Smooth muscle cell of the brain vasculature (primary cell): Measurements from ENCODE around the gene ACTL10.

Source experiments
- DNase-seq: peaks from one replicate; pipeline ENCODE4 v3.0.0-alpha.2; 2012; ENCODE audit warnings: low read depth, low spot score

ACTL10 gene

DNA sequence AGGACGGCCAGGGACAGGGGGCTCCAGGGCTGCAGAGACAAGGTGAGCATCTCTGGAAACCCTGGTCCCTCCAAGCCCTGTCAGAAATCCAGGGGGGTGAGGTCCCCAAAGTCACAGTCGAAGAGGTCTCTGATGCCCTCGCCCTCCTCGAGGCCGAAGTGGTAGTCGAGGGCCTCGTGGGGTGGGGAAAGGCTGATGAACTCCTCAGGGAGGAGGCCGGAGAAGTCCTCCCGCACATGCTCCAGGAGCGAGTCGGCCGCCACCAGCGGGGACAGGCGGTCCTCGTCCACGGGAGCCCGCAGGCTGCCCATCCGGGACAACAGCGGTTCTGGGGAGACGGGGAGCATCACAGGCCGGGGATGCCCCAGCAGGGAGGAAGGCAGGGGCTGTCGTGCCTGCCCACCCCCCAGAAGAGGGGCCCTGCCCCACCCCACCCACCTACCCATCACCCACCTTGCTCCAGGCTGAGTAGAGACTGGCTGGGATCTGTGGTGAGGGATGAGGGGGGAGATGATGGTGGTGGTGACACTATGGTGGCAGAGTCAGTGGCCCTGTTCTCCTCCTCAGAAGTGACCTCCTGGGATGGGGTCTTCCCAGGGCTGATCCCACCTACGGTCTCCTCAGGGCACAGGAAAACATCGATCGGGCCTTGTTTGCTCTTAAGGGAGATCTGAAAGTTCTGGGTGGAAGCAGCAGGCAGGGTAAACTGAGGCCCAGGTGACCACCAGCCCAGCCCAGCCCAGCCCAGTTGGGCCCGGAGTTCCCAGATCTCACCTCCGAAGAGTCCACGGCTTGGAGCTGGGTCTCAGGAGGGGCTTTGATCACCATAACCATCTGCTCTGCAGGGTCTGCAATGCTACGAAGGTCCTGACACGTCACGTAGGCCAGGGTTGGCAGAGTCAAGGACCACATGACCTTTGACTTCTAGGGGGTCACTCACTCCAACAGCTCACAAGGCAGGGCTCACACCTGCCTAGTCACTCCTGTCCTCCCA, 10.2 kb downstream of the ACTL10 start:
- no peak for DNase-seq

DNA sequence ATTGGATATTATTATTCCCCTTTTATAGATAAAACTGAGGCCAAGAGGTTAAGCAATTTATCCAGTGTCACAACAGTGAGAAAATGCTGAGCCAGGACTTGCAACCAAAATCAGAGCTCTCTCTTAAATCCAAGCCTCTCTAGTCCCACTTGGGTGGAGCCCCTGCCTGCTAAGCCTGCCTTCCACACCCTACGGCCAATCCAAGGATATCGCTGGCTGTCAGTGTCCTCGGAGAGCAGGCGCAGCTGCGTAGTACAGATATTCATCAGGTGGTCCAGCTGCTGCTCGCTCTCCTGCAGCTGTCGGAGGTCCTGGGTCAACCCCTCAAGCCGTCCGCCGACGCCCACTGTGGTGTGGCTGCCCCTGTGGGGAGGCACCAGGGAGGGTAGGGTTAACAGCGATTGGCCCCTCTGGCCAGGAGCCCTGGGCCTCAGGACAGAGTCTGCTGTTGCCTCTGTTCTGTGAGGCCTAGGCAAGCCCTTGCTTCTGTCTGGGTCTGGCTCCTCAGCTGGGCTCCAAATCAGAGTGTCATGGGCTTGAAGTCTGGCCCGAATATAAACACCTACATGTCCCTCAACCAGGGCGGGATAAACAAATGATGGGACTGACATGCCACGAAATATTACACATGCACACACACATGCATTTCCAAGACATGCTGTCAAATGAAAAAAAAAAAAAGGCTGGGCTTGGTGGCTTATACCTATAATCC, 11.4 kb downstream of the ACTL10 start:
- DNase-seq, result no peak

DNA sequence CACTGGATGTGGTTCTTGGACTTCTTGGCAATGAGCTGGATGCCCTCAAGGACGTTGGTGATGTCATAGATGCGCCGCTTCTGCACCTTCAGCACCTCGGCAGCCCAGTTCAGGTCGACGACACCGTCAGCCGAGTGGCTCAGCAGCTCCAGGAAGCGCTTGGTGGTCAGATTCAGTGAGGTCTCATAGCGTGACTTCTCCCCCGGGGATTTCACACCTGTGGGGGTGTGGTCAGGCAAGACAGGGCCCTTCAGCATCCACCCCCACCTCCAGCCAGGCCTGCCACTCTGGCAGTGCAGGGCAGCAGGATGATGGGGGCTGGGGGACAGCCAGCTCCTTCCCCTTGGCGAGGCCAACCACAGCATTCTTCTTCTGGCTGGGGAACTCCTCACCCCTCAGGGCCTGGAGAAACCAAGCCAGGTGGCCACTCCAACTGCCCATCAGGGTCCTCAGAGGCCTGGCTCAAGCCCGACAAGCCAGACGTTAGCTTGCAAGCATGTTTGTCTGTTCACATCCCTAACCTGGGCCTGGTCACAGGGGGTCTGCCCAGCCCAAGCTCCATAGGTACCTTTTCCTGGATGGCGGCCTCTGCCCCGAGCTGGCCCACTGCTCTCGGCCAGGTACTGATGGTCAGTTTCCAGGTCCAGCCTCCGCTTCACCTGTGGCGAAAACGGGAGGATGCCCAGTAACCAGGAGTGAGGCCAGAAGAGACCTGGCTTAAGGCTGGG, 13.2 kb downstream of the ACTL10 start:
- DNase-seq, result no peak

DNA sequence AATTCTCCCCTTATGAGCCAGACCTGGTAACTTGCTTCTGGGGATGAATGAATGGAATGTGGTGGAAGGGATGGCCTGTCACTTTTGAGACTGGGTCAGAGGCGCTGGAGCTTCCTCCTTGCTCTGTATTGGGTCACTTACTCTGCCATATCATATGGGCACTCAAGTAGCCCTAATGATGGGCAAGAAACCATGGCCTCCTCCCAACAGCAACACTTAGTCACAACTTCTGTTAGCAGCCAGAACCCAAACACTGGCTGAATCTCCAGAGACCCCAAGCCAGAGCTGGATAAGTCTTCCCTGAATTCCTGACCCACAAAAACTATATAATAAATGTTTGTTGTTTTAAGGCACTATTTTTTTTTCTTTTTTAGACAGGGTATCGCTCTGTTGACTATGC, 13.9 kb downstream of the ACTL10 start:
- DNase-seq, result no peak

DNA sequence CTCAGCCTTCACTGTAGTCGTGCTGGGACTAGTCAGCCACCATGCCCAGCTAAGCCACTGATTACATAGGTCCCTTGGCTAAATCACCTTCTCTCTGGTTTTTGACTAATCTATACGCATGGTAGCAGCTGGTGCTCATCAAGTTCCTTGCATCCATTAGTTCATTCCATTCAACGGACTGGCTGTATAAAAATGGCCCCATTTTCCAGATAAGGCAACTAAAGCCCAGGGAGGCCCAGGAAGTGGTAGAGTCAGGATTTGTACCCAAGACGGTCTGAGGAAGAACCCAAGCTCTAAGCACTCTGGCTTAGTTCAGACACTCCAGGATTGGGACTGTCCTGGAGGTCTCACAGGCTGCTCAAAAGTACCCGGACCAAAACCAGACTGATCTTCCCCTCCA, 14.5 kb downstream of the ACTL10 start:
- DNase-seq, result no peak

GRCh38 chr20:33681728-33682353, 15.1 kb downstream of the ACTL10 start:
- DNase-seq, result no peak

DNA sequence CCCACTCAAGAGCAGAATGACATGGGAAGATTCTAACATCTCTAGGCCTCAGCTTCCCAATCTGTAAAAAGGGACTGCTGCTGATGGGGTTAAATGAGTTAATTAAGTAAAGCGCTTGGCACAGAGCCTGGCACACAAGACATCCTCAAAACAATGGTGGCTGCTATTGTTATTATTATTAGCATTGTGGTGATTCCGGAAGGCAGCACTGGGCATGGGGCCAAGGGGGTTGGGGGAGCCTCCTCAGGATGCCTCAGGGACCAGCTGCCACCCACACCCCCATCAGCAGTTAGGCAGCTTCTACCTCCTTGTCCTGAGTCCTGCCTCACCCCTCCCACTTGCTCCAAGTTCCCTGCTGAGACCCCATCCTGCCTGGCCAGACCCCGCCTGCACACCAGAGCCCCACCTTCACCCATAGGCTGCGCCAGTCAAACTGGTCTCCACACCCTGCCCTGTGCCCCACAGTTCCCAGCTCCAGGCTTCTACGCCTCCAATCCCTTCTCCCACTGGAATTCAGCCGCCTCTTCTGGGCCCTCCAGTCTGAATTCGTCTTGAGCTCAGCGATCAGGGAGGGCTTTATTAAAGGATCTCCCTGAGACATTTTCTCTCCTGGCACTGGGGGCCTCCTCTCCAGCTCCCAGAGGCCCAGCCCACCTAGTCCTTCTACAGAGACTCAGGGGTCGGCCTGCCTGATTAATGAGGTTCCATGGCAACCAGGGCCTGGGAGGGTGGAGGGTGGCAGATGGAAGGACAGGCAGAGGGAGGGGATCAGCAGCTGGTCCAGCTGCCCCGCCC, 18.0 kb downstream of the ACTL10 start:
- no peak for DNase-seq

- DNase-seq, result no peak
Measured at GRCh38 chr20:33685328-33686099, 18.8 kb downstream of the ACTL10 start.

- peak; percentile 72 for DNase-seq
Measured at GRCh38 chr20:33686100-33686983, 19.6 kb downstream of the ACTL10 start, which contains the start of gene E2F1. E2F1 (minus strand) TSS chr20:33686385; CDS start chr20:33686264, 121 bp downstream.

- no peak for DNase-seq
Measured at GRCh38 chr20:33686984-33687366, 20.2 kb downstream of the ACTL10 start.

- no peak for DNase-seq
Measured at GRCh38 chr20:33687370-33687915, 20.7 kb downstream of the ACTL10 start.

- DNase-seq, result no peak
Measured at GRCh38 chr20:33687993-33688937, 21.5 kb downstream of the ACTL10 start.

- no peak for DNase-seq
Measured at GRCh38 chr20:33688938-33689424, 22.2 kb downstream of the ACTL10 start.

DNA sequence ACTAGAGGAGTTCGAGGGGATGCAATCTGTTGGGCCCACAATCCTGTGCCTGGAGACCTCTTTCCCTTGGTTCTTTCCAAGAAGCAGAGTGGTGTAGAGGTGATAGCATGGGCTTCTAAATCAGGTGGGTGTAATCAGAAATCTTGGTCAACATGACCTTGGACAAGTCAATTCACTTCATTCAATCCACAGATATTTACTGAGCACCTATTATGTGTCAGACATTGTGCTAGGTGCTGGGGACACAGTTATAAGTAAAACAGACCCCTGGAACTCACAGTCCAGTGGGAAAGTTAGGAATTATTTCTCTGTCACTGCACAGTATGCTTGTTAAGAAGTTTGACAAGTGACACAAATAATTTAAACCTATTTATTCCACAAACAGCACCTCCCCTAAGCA, 22.8 kb downstream of the ACTL10 start:
- DNase-seq, result no peak

DNA sequence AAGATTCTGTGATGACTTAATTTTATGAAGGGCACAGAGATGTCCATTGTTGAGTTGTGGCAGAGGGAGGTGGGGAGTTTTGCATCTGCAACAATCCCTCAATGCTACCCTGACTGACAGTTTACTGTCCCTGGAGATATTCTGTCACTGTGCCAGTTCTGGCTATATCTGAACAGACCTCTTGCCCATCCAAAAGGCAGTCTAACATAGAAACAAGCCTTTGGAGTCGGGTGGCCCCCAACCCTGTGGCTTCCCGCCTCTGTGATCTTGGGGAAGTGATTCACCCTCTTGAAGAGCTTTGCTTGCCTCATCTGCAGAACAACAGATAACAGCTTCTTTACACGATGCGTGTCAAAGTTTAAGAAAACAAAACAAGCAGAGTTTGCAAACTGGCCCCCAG, 23.2 kb downstream of the ACTL10 start:
- DNase-seq, result no peak

DNA sequence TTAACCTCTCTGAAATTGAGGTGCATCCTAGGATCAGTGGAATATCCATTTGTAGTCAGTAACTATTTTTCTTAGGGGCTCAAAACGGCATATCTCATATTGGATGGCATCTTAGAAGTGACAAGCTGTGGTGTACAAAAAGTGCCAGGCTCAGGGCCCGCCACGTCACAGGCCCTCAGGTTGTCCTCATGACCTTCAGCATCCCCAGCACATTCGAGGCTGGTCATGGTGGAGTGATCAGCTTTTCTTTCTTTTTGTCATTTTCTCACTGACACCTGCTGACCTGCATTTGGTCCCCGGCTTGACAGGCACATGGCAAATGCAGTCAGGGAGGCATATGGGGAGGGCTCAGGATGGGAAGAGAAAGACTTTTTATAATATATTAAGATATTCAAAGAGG, 26.5 kb downstream of the ACTL10 start:
- DNase-seq, result no peak
